NCI-H146 treated with DMSO at 0.1 percent for 48 hours (cell line): ENCODE measurements around the gene CCT6A.
"Not testable (repeated sequence)": the region's sequence is repeated elsewhere in the genome, so short reads cannot be mapped to it uniquely, and the experiment has no call there.

ENCODE experiments used
- DNase-seq: peaks from one replicate; lab custom pipeline; 2025; ENCODE audit not compliant: unreplicated experiment; lab: John Stamatoyannopoulos, UW

CCT6A gene

GRCh38 chr7:56048763-56049162 is 2.8 kb upstream of the CCT6A start:
- not testable (repeated sequence) for DNase-seq

- DNase-seq = no peak
Measured at GRCh38 chr7:56051053-56051338, 569 bp upstream of the CCT6A start.

- no peak for DNase-seq
Measured at GRCh38 chr7:56053379-56053778, 1.8 kb downstream of the CCT6A start.

- no peak for DNase-seq
Measured at GRCh38 chr7:56053993-56054392, 2.4 kb downstream of the CCT6A start.

- no peak for DNase-seq
Measured at GRCh38 chr7:56062382-56062781, 10.8 kb downstream of the CCT6A start.

GRCh38 chr7:56063500-56063881 is 11.9 kb downstream of the CCT6A start:
- DNase-seq = no peak

GRCh38 chr7:56063882-56064625 is 12.5 kb downstream of the CCT6A start, which contains the start of gene SUMF2:
SUMF2 (plus strand) TSS chr7:56064286; CDS start chr7:56064312, 26 bp downstream.
- DNase-seq = peak; percentile 73

- DNase-seq = not testable (repeated sequence)
Measured at GRCh38 chr7:56066376-56066775, 14.8 kb downstream of the CCT6A start.

GRCh38 chr7:56074371-56074791 is 22.8 kb downstream of the CCT6A start:
- peak; percentile 69 for DNase-seq

- DNase-seq = no peak
Measured at GRCh38 chr7:56077681-56078080, 26.1 kb downstream of the CCT6A start.

- no peak for DNase-seq
Measured at GRCh38 chr7:56078196-56078595, 26.6 kb downstream of the CCT6A start.

- no peak for DNase-seq
Measured at GRCh38 chr7:56079450-56080185, 28.1 kb downstream of the CCT6A start.

GRCh38 chr7:56080726-56081435 is 29.3 kb downstream of the CCT6A start:
- DNase-seq = not testable (repeated sequence)

- no peak for DNase-seq
Measured at GRCh38 chr7:56081626-56082340, 30.2 kb downstream of the CCT6A start.

- no peak for DNase-seq
Measured at GRCh38 chr7:56083150-56083785, 31.7 kb downstream of the CCT6A start.

- no peak for DNase-seq
Measured at GRCh38 chr7:56086761-56087160, 35.2 kb downstream of the CCT6A start.

- DNase-seq = no peak
Measured at GRCh38 chr7:56087445-56087844, 35.9 kb downstream of the CCT6A start.

GRCh38 chr7:56091591-56091990 is 40.0 kb downstream of the CCT6A start:
- no peak for DNase-seq

GRCh38 chr7:56092388-56092787 is 40.8 kb downstream of the CCT6A start:
- not testable (repeated sequence) for DNase-seq

- no peak for DNase-seq
Measured at GRCh38 chr7:56092789-56093531, 41.4 kb downstream of the CCT6A start, which contains the start of gene PHKG1. PHKG1 (minus strand) TSS chr7:56092952; CDS start chr7:56088941, 4,011 bp downstream.
